ENCODE data around the gene CUEDC1.

CUEDC1 gene

GRCh38 chr17:57911834-57912673 lies 43.2 kb downstream of the CUEDC1 start:
- TF ChIP-seq POLR2AphosphoS5 (IDR thresholded peaks at IDR 0.05; ENCODE audit: low read depth) (no peak), GABPA (IDR thresholded peaks at IDR 0.05; ENCODE audit: low read depth) (no peak), SPI1 (IDR thresholded peaks at IDR 0.05; ENCODE audit: borderline replicate concordance, low read depth) (no peak), REST (IDR thresholded peaks at IDR 0.05; ENCODE audit: insufficient replicate concordance, low read depth) (no peak), CTCF (IDR thresholded peaks at IDR 0.05; ENCODE audit: insufficient read depth, low read length) (no peak)
- no peaks in the 10 kb centered on the region for H3K27me3 ChIP-seq (ENCODE audit: insufficient read depth, poor library complexity, severe bottlenecking)
- no peak overlapping the region for H3K4me3 ChIP-seq (replicated peaks; ENCODE audit: insufficient read depth, low read length)
- no peak for DNase-seq (ENCODE audit: low read depth in 1 of 2, low spot score in 1 of 2)
- no peak overlapping the region for H3K27ac ChIP-seq (replicated peaks)

GRCh38 chr17:57910462-57911420 lies 44.5 kb downstream of the CUEDC1 start:
- DNase-seq (ENCODE audit: low read depth in 1 of 2, low spot score in 1 of 2): no peak
- Histone ChIP-seq H3K27me3 (ENCODE audit: insufficient read depth, poor library complexity, severe bottlenecking) (no peaks in the 10 kb centered on the region), H3K27ac (replicated peaks) (no peak overlapping the region), H3K4me3 (replicated peaks; ENCODE audit: insufficient read depth, low read length) (no peak overlapping the region)
- TF ChIP-seq GABPA (IDR thresholded peaks at IDR 0.05; ENCODE audit: low read depth): no peak
- no peak for TF ChIP-seq CTCF (IDR thresholded peaks at IDR 0.05; ENCODE audit: insufficient read depth, low read length)
- no peak for TF ChIP-seq POLR2AphosphoS5 (IDR thresholded peaks at IDR 0.05; ENCODE audit: low read depth)
- TF ChIP-seq REST (IDR thresholded peaks at IDR 0.05; ENCODE audit: insufficient replicate concordance, low read depth): no peak
- TF ChIP-seq SPI1 (IDR thresholded peaks at IDR 0.05; ENCODE audit: borderline replicate concordance, low read depth): no peak

GRCh38 chr17:57909551-57909950 lies 45.7 kb downstream of the CUEDC1 start:
- no peak for TF ChIP-seq POLR2AphosphoS5 (IDR thresholded peaks at IDR 0.05; ENCODE audit: low read depth)
- no peak for TF ChIP-seq SPI1 (IDR thresholded peaks at IDR 0.05; ENCODE audit: borderline replicate concordance, low read depth)
- TF ChIP-seq CTCF (IDR thresholded peaks at IDR 0.05; ENCODE audit: insufficient read depth, low read length): no peak
- TF ChIP-seq REST (IDR thresholded peaks at IDR 0.05; ENCODE audit: insufficient replicate concordance, low read depth): no peak
- no peak for TF ChIP-seq GABPA (IDR thresholded peaks at IDR 0.05; ENCODE audit: low read depth)
- no peak overlapping the region for H3K4me3 ChIP-seq (replicated peaks; ENCODE audit: insufficient read depth, low read length)
- no peak for DNase-seq (ENCODE audit: low read depth in 1 of 2, low spot score in 1 of 2)
- H3K27me3 ChIP-seq (ENCODE audit: insufficient read depth, poor library complexity, severe bottlenecking): no peaks in the 10 kb centered on the region
- no peak overlapping the region for H3K27ac ChIP-seq (replicated peaks)

Measured in HL-60 (cell line).